Kidney epithelial cell (primary cell): ENCODE results near the gene ADK. TPM values are rescaled to one million over a fixed set of nuclear protein-coding genes. Genes with fewer than 3 reads are reported as not detected.
"Not testable (repeated sequence)": the region's sequence is repeated elsewhere in the genome, so short reads cannot be mapped to it uniquely, and the experiment has no call there.

ENCODE experiments used
- DNase-seq: peaks from one replicate; pipeline ENCODE4 v3.0.0-alpha.2; 2010; ENCODE audit warnings: low read depth
- H3K27me3 ChIP-seq: 2 replicates; pipeline ENCODE4 v1.6.0; 2011; ENCODE audit warnings: low read length; ENCODE audit not compliant: control insufficient read depth, insufficient read depth
- H3K36me3 ChIP-seq: 2 replicates; pipeline ENCODE4 v1.5.1; 2011; ENCODE audit warnings: low read length; ENCODE audit not compliant: control insufficient read depth, insufficient read depth
- H3K4me3 ChIP-seq: 2 replicates; pipeline ENCODE4 v1.5.1; 2011; ENCODE audit warnings: low read depth, mild to moderate bottlenecking, control low read depth, low read length
- CTCF ChIP-seq: IDR thresholded peaks from 2 replicates; pipeline ENCODE4 v1.5.1; 2011; ENCODE audit warnings: mild to moderate bottlenecking, moderate library complexity, low read length, control low read depth, inconsistent platforms; ENCODE audit not compliant: insufficient read depth, poor library complexity, severe bottlenecking
- total RNA-seq: library from RNA; depleted of rRNA; stranded (reverse); fragments of >200 nt; gene quantifications from 2 replicates; pipeline ENCODE4 v1.2.3, GENCODE V29; 2015

ADK gene
- total RNA-seq, 1 donor from 2014 or later, result 43.6 TPM

DNA sequence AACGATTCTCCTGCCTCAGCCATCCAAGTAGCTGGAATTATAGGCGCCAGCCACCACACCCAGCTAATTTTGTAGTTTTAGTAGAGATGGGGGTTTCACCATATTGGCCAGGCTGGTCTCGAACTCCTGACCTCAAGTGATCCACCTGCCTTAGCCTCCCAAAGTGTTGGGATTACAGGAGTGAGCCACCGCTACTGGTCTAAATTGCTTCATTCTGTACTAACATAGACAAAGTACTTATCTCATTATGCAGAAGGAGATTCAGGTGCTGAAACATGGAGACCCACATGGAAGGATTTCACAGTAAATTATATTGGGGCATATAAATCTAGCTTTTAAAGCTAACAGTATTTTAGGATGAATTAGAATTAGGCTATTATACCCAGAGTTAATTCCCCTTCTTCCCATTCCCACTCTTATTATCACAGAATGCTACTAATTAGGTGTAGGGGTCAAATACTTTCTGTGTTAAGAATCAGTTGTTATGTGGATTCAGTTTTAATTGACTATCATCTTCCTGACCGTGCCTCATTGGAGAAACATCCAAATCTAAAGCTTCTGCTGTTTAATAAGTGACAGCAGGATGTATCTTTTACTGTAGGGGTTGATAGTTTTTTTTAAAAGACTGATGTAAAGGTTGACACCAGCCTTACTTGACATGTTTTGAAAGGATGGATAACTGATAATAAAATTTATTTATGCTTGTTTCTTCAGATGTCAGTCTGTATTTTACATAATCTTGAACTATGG, 27.2 kb downstream of the ADK start:
- TF ChIP-seq CTCF, result no peak
- Histone ChIP-seq H3K27me3 (no peaks in the 10 kb centered on the region), H3K36me3 (no peaks in the 10 kb centered on the region), H3K4me3 (no peak overlapping the region)
- no peak for DNase-seq

GRCh38 chr10:74179111-74179710, 28.2 kb downstream of the ADK start:
- Histone ChIP-seq H3K4me3 (no peak overlapping the region), H3K27me3 (no peaks in the 10 kb centered on the region), H3K36me3 (no peaks in the 10 kb centered on the region)
- DNase-seq, result no peak
- no peak for TF ChIP-seq CTCF

DNA sequence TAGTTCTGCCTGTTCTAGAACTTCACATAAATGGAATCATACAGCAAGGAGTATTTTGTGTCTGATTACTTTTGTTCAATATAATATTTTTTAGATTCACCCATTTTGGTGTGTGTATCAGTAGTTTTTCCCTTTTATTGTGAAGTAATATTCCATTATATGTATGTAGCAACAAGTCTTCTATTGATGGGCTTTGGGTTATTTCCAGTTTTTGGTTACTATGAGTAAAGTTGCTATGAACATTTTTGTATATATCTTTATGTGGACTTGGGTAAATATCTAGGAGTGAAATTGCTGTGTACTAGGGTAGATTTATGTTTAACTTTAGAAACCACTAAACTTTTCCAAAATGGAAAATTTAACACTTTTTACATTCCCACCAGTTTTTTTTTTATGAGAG, 35.7 kb downstream of the ADK start:
- TF ChIP-seq CTCF, result no peak
- H3K27me3 ChIP-seq, result no peaks in the 10 kb centered on the region
- no peak overlapping the region for H3K4me3 ChIP-seq
- no peak for DNase-seq
- H3K36me3 ChIP-seq, result no peaks in the 10 kb centered on the region

DNA sequence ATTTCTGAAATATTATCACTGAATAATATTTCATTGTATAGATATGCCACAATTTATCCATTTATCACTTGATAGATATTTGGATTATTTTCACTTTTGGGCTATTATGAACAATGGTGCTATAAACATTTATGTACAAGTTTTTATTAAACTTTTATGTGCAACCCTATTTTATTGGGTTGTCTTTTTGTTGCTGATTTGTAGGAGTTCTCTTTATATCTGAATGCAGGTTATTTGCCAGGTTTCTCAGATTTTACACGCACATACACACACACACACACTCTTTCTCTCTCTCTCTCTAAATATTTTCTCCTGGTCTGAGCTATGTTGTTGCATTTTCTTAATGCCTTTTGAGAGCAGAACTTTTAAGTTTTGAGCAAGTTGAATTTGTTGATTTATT, 36.2 kb downstream of the ADK start:
- DNase-seq, result no peak
- Histone ChIP-seq H3K4me3 (no peak overlapping the region), H3K36me3 (no peaks in the 10 kb centered on the region), H3K27me3 (no peaks in the 10 kb centered on the region)
- no peak for TF ChIP-seq CTCF

GRCh38 chr10:74188617-74189016, 37.6 kb downstream of the ADK start:
- DNase-seq, H3K4me3 ChIP-seq: not testable (repeated sequence)

GRCh38 chr10:74189999-74190421, 39.0 kb downstream of the ADK start:
- no peak for TF ChIP-seq CTCF
- H3K27me3 ChIP-seq, result no peaks in the 10 kb centered on the region
- no peaks in the 10 kb centered on the region for H3K36me3 ChIP-seq
- peak; percentile 69 for DNase-seq
- no peak overlapping the region for H3K4me3 ChIP-seq

More at GRCh38 chr10:74188617-74189016, 37.6 kb downstream of the ADK start:
- not testable (repeated sequence) for H3K27me3 ChIP-seq, H3K36me3 ChIP-seq
